HepG2 (cell line): ENCODE data around the gene LRRN4CL. TPM values are rescaled to one million over a fixed set of nuclear protein-coding genes. Genes with fewer than 3 reads are reported as not detected.
A peak's percentile ranks its signal among the peaks of the same experiment; 100 is the strongest.

Experiments
- ATAC-seq: fragments of 200-7000 bp; cut with Tn5 transposase; 3 replicates; pipeline ENCODE4 v1.9.1; 2020; ENCODE audit warnings: mild to moderate bottlenecking, moderate library complexity
- BruUV-seq: library from RNA; stranded (reverse); fragments of 400-500 nt; replicated peaks from 2 replicates; lab custom pipeline; 2021; lab: Mats Ljungman, UMichigan
- CTCF ChIA-PET: fragments of 300-600 bp; formaldehyde crosslinking; extraction: SDS; loops from one replicate; lab custom pipeline; 2021; ENCODE audit warnings: low total read pairs, inconsistent platforms, low intra/inter-chr PET ratio; lab: Yijun Ruan, JAX
- POLR2A ChIA-PET: fragments of 350-600 bp; sonication (Branson Sonifier 250); formaldehyde crosslinking; loops from one replicate; lab custom pipeline; 2020; ENCODE audit warnings: antibody characterized with exemption, inconsistent platforms; lab: Yijun Ruan, JAX
- DNase-seq: peaks from one replicate; pipeline ENCODE4 v3.0.0-alpha.2; 2015; ENCODE audit warnings: low spot score
- FAIRE-seq: peaks from 3 replicates; lab custom pipeline; 2011; peaks lifted over from hg19 to GRCh38; lab: Jason Lieb, UNC
- H2AFZ ChIP-seq: one replicate; pipeline ENCODE4 v1.6.1; 2011; ENCODE audit warnings: low read length, inconsistent platforms
- H3K27ac ChIP-seq: fragments of 300-600 bp; 3 replicates; pipeline ENCODE4 v1.8.0; 2011; ENCODE audit warnings: mixed run types, mild to moderate bottlenecking, mixed read lengths, low read length, inconsistent platforms; ENCODE audit not compliant: insufficient read depth; ENCODE audit errors: extremely low read length
- H3K27me3 ChIP-seq, 2 experiments: fragments of 200-600 bp in 1 of 2; 2 replicates in 1 of 2; 3 replicates in 1 of 2; pipeline versions ENCODE4 v1.6.0 to v1.8.0; 2011; ENCODE audit warnings: low read length in 2 of 2, mild to moderate bottlenecking in 2 of 2, moderate library complexity in 2 of 2, inconsistent platforms in 1 of 2; ENCODE audit not compliant: insufficient read depth in 2 of 2, control insufficient read depth in 1 of 2
- H3K36me3 ChIP-seq, 2 experiments: fragments of 200-600 bp in 1 of 2; replicated peaks in 1 of 2; 2 replicates in 1 of 2; 3 replicates in 1 of 2; pipeline versions ENCODE4 v1.5.1 to v1.8.0; 2011; ENCODE audit warnings: low read length in 2 of 2, inconsistent platforms in 1 of 2; ENCODE audit not compliant: insufficient read depth in 2 of 2, control insufficient read depth in 1 of 2
- H3K4me1 ChIP-seq: 2 replicates; pipeline ENCODE4 v1.5.1; 2012; ENCODE audit warnings: low read length, inconsistent platforms; ENCODE audit not compliant: insufficient read depth
- H3K4me2 ChIP-seq: 2 replicates; pipeline ENCODE4 v1.6.0; 2011; ENCODE audit warnings: low read depth, low read length, inconsistent platforms
- H3K4me3 ChIP-seq, 3 experiments: fragments of 200-600 bp in 1 of 3; sonication (generic), shearing (Covaris generic) in 1 of 3; replicated peaks in 1 of 3; 2 replicates each; pipeline ENCODE4 v1.5.1; 2011 to 2016; ENCODE audit warnings: low read length in 3 of 3, inconsistent platforms in 2 of 3, low read depth in 2 of 3, mild to moderate bottlenecking in 2 of 3, control low read depth in 1 of 3, mixed read lengths in 1 of 3; ENCODE audit not compliant: insufficient read depth in 1 of 3
- H3K79me2 ChIP-seq: one replicate; pipeline ENCODE4 v1.6.1; 2011; ENCODE audit warnings: low read length, inconsistent platforms; ENCODE audit not compliant: insufficient read depth
- H3K9ac ChIP-seq: 2 replicates; pipeline ENCODE4 v1.6.0; 2011; ENCODE audit warnings: mild to moderate bottlenecking, low read depth, low read length, inconsistent platforms; ENCODE audit not compliant: insufficient read depth
- H3K9me3 ChIP-seq: 2 replicates; pipeline ENCODE4 v1.5.1; 2012; ENCODE audit warnings: mild to moderate bottlenecking, low read length
- H4K20me1 ChIP-seq: 2 replicates; pipeline ENCODE4 v1.6.0; 2011; ENCODE audit warnings: inconsistent platforms, mild to moderate bottlenecking, low read length, moderate library complexity; ENCODE audit not compliant: insufficient read depth
- ESRRA ChIP-seq: sonication (generic); formaldehyde crosslinking; IDR thresholded peaks from 2 replicates; pipeline ENCODE4 v1.5.1; 2020; ENCODE audit warnings: mild to moderate bottlenecking, low read depth, missing genetic modification reagents
- HOXD1 ChIP-seq: sonication (generic); formaldehyde crosslinking; IDR thresholded peaks from 2 replicates; pipeline ENCODE4 v1.5.0; 2020; ENCODE audit warnings: missing genetic modification reagents
- KLF15 ChIP-seq: sonication (generic); formaldehyde crosslinking; IDR thresholded peaks from 2 replicates; pipeline ENCODE4 v1.8.1; 2023; ENCODE audit warnings: borderline replicate concordance, mild to moderate bottlenecking, inconsistent platforms, missing genetic modification reagents, mixed read lengths
- POLR2A ChIP-seq, 2 experiments: IDR thresholded peaks; 2 replicates each; pipeline ENCODE4 v1.6.1; 2011; ENCODE audit warnings: low read depth in 2 of 2, low read length in 2 of 2, mild to moderate bottlenecking in 1 of 2, moderate library complexity in 1 of 2; ENCODE audit not compliant: insufficient read depth in 1 of 2
- RFX3 ChIP-seq: IDR thresholded peaks from 2 replicates; pipeline ENCODE4 v1.6.1; 2016; ENCODE audit warnings: missing biosample characterization, missing genetic modification reagents
- ZNF205 ChIP-seq: IDR thresholded peaks from 2 replicates; pipeline ENCODE4 v1.6.1; 2018; ENCODE audit warnings: missing biosample characterization, missing genetic modification reagents
- ZNF333 ChIP-seq: sonication (generic); formaldehyde crosslinking; IDR thresholded peaks from 2 replicates; pipeline ENCODE4 v1.4.0; 2020; ENCODE audit warnings: mild to moderate bottlenecking, missing genetic modification reagents, borderline replicate concordance
- ZNF616 ChIP-seq: sonication (generic); formaldehyde crosslinking; IDR thresholded peaks from 2 replicates; pipeline ENCODE4 v1.5.0; 2020; ENCODE audit warnings: low read depth, mild to moderate bottlenecking, missing genetic modification reagents
- WGBS: methylation state at CpG from one replicate; pipeline ENCODE4 v1.1.6; 2017; ENCODE audit warnings: low lambda C conversion rate; 5-methylcytosine and 5-hydroxymethylcytosine counted together
- in situ Hi-C: cut with HindIII; loops from 2 replicates; pipeline ENCODE4 v1.10.0; 2017; ENCODE audit warnings: low pct_unique_long_range_greater_than_20kb; ENCODE audit not compliant: extremely low pct_ligation_motif_present
- intact Hi-C: fragments of 100-400 bp; cut with micrococcal nuclease; formaldehyde crosslinking; loops from one replicate; pipeline ENCODE4 v1.10.0; 2022; ENCODE audit not compliant: unreplicated experiment
- polyA plus RNA-seq, 8 experiments: library from polyadenylated mRNA; depleted of rRNA in 3 of 8; stranded (reverse) in 7 of 8; unstranded in 1 of 8; fragments of >200 nt; fragmentation: Illumina TruSeq in 4 of 8; extraction: Trizol in 4 of 8; gene quantifications; 2 replicates each; pipeline versions ENCODE4 v1.2.1 to v1.2.3, GENCODE V29; 2011 to 2016; ENCODE audit warnings: low read depth in 4 of 8, missing spikeins in 1 of 8, mixed read lengths in 1 of 8; ENCODE audit not compliant: insufficient read depth in 1 of 8
- total RNA-seq, 5 experiments: library from RNA; depleted of rRNA; stranded (reverse); fragments of >200 nt; fragmentation: Illumina TruSeq; extraction: Trizol; gene quantifications; 2 replicates each; pipeline ENCODE4 v1.2.3, GENCODE V29; 2016; ENCODE audit warnings: low read depth in 1 of 5
- TF ChIP-seq, protein P1 (sequence below): sonication (generic); formaldehyde crosslinking; IDR thresholded peaks from 2 replicates; pipeline ENCODE4 v1.5.0; 2020; ENCODE audit warnings: missing genetic modification reagents
- TF ChIP-seq, protein P2 (sequence below): sonication (generic); formaldehyde crosslinking; IDR thresholded peaks from 2 replicates; pipeline ENCODE4 v1.8.0; 2022; ENCODE audit warnings: missing genetic modification reagents, mild to moderate bottlenecking, inconsistent platforms, borderline replicate concordance

Gene LRRN4CL
- total and polyA plus RNA-seq, 2 of the 13 experiments (the other 11 are each of a cell fraction or from before 2014, with no cell fraction given): 0.11 TPM; not detected in 1

GRCh38 chr11:62678433-62678769 is 10.9 kb downstream of the LRRN4CL start:
- intact Hi-C loops: no loop called here
- 9% methylated on average over 10 of the region's 16 CpGs for WGBS
- POLR2A ChIA-PET: interaction anchor here (1.1 to 3.6 kb wide), 5 partner anchors 8 to 87 kb away, joined by 3 to 54 read pairs (median 34); partner anchors contain the start of genes C11orf98, CSKMT, HNRNPUL2 and LBHD1

DNA sequence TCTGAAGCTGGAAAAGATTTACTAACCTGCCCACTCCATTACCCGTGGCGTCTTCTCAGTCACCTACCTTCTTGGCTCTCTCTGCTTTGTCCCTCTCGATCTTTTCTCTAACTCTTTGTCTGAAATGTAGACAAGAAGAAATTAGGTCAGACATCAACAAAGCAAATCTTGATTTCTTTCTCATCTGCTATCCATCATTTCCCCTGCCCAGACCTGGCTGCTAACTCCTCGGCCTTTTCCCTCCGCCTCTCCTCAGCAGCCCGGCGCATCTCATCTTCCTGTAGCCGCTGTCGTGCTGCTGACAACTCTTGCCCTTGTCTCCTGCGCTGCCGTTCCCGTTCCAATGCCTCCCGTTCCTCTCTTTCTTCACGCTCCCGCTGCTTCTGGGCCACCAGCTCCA is 11.6 kb downstream of the LRRN4CL start:
- Histone ChIP-seq H4K20me1 (no peaks in the 10 kb centered on the region), H3K27me3 (no peaks in the 10 kb centered on the region), H3K9ac (peak overlapping the region; percentile 94), H3K4me1 (peaks cover 48% of the 10 kb centered on the region), H3K79me2 (peaks cover 13% of the 10 kb centered on the region), H3K27ac (peak overlapping the region; percentile 86), H3K9me3 (no peaks in the 10 kb centered on the region), H3K4me3 (peak overlapping the region; percentile 88 to 98 (median 94)), H3K36me3 (peaks cover 0 to 7% of the 10 kb centered on the region in 2 experiments; a peak in 1 of 5 replicates), H3K4me2 (peak overlapping the region; percentile 98), H2AFZ (no peak overlapping the region)
- no TSS peak for BruUV-seq
- in situ Hi-C loops (no loop called here), intact Hi-C loops (no loop called here)
- TF ChIP-seq ZNF205 (CRISPR knock-in tag): no peak
- no peak for TF ChIP-seq RFX3
- TF ChIP-seq, protein P1, sequence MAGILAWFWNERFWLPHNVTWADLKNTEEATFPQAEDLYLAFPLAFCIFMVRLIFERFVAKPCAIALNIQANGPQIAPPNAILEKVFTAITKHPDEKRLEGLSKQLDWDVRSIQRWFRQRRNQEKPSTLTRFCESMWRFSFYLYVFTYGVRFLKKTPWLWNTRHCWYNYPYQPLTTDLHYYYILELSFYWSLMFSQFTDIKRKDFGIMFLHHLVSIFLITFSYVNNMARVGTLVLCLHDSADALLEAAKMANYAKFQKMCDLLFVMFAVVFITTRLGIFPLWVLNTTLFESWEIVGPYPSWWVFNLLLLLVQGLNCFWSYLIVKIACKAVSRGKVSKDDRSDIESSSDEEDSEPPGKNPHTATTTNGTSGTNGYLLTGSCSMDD (CRISPR knock-in tag): no peak
- TF ChIP-seq POLR2A (IDR thresholded peaks at IDR 0.05; ENCODE audit: insufficient read depth in 1 of 2, low read depth in 2 of 2, low read length in 2 of 2): peak in 1 of 2 experiments; percentile 23; a peak in 1 of 4 replicates
- no peak for TF ChIP-seq ZNF616
- TF ChIP-seq, protein P2, sequence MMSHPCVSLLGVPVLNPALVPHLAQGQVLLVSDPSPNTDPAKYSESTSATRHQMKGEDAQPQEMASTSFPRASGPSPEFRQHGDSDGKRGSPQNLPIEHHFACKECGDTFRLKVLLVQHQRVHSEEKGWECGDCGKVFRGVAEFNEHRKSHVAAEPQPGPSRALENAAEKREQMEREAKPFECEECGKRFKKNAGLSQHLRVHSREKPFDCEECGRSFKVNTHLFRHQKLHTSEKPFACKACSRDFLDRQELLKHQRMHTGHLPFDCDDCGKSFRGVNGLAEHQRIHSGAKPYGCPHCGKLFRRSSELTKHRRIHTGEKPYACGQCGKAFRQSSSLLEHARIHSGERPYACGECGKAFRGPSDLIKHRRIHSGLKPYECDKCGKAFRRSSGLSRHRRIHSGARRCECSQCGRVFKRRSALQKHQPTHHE (CRISPR knock-in tag): no peak
- 90% methylated on average over 15 of the region's 15 CpGs for WGBS
- no peak for FAIRE-seq
- no peak for ATAC-seq
- no peak for DNase-seq
- CTCF ChIA-PET: no interaction called here
- POLR2A ChIA-PET: interaction anchor here (1.1 to 5.4 kb wide), 2 partner anchors 13 to 24 kb away, joined by 4 to 64 read pairs; partner anchors contain the start of genes C11orf98, CSKMT and INTS5

More at GRCh38 chr11:62678433-62678769, 10.9 kb downstream of the LRRN4CL start:
- DNase-seq (no peak), FAIRE-seq (no peak), ATAC-seq (no peak; the same call in 2 of the 3 replicates)
- peak overlapping the region; percentile 94 for H3K9ac ChIP-seq
- H3K4me1 ChIP-seq: peaks cover 42% of the 10 kb centered on the region
- peaks cover 0 to 7% of the 10 kb centered on the region in 2 experiments; a peak in 1 of 5 replicates for H3K36me3 ChIP-seq
- no peak overlapping the region for H2AFZ ChIP-seq
- peak overlapping the region; percentile 98 for H3K4me2 ChIP-seq
- peak overlapping the region; percentile 88 to 98 (median 94) for H3K4me3 ChIP-seq
- no peaks in the 10 kb centered on the region for H3K9me3 ChIP-seq
- no peaks in the 10 kb centered on the region for H3K27me3 ChIP-seq
- in situ Hi-C loops: no loop called here
- TF ChIP-seq ZNF333 (CRISPR knock-in tag): no peak
- no peak for TF ChIP-seq ESRRA (CRISPR knock-in tag)
- 0 out of 2 replicates have a peak, but pooled peaks have one; percentile 44 for TF ChIP-seq KLF15 (CRISPR knock-in tag)
- TF ChIP-seq HOXD1: 0 out of 2 replicates have a peak, but pooled peaks have one; percentile 20
- no peaks in the 10 kb centered on the region for H4K20me1 ChIP-seq
- no TSS peak for BruUV-seq
- peak overlapping the region; percentile 86 for H3K27ac ChIP-seq
- CTCF ChIA-PET: no interaction called here
- H3K79me2 ChIP-seq: peaks cover 8% of the 10 kb centered on the region
